HepG2 (cell line): ENCODE results near the gene FAM170B. TPM values are rescaled to one million over a fixed set of nuclear protein-coding genes. Genes with fewer than 3 reads are reported as not detected.

Source experiments
- ATAC-seq: fragments of 200-7000 bp; cut with Tn5 transposase; 3 replicates; pipeline ENCODE4 v1.9.1; 2020; ENCODE audit warnings: mild to moderate bottlenecking, moderate library complexity
- BruUV-seq: library from RNA; stranded (reverse); fragments of 400-500 nt; replicated peaks from 2 replicates; lab custom pipeline; 2021; lab: Mats Ljungman, UMichigan
- CTCF ChIA-PET: fragments of 300-600 bp; formaldehyde crosslinking; extraction: SDS; loops from one replicate; lab custom pipeline; 2021; ENCODE audit warnings: low total read pairs, inconsistent platforms, low intra/inter-chr PET ratio; lab: Yijun Ruan, JAX
- POLR2A ChIA-PET: fragments of 350-600 bp; sonication (Branson Sonifier 250); formaldehyde crosslinking; loops from one replicate; lab custom pipeline; 2020; ENCODE audit warnings: antibody characterized with exemption, inconsistent platforms; lab: Yijun Ruan, JAX
- DNase-seq: peaks from one replicate; pipeline ENCODE4 v3.0.0-alpha.2; 2015; ENCODE audit warnings: low spot score
- FAIRE-seq: peaks from 3 replicates; lab custom pipeline; 2011; peaks lifted over from hg19 to GRCh38; lab: Jason Lieb, UNC
- H2AFZ ChIP-seq: one replicate; pipeline ENCODE4 v1.6.1; 2011; ENCODE audit warnings: low read length, inconsistent platforms
- H3K27ac ChIP-seq: fragments of 300-600 bp; 3 replicates; pipeline ENCODE4 v1.8.0; 2011; ENCODE audit warnings: mixed run types, mild to moderate bottlenecking, mixed read lengths, low read length, inconsistent platforms; ENCODE audit not compliant: insufficient read depth; ENCODE audit errors: extremely low read length
- H3K27me3 ChIP-seq, 2 experiments: fragments of 200-600 bp in 1 of 2; 2 replicates in 1 of 2; 3 replicates in 1 of 2; pipeline versions ENCODE4 v1.6.0 to v1.8.0; 2011; ENCODE audit warnings: low read length in 2 of 2, mild to moderate bottlenecking in 2 of 2, moderate library complexity in 2 of 2, inconsistent platforms in 1 of 2; ENCODE audit not compliant: insufficient read depth in 2 of 2, control insufficient read depth in 1 of 2
- H3K36me3 ChIP-seq, 2 experiments: fragments of 200-600 bp in 1 of 2; replicated peaks in 1 of 2; 2 replicates in 1 of 2; 3 replicates in 1 of 2; pipeline versions ENCODE4 v1.5.1 to v1.8.0; 2011; ENCODE audit warnings: low read length in 2 of 2, inconsistent platforms in 1 of 2; ENCODE audit not compliant: insufficient read depth in 2 of 2, control insufficient read depth in 1 of 2
- H3K4me1 ChIP-seq: 2 replicates; pipeline ENCODE4 v1.5.1; 2012; ENCODE audit warnings: low read length, inconsistent platforms; ENCODE audit not compliant: insufficient read depth
- H3K4me2 ChIP-seq: 2 replicates; pipeline ENCODE4 v1.6.0; 2011; ENCODE audit warnings: low read depth, low read length, inconsistent platforms
- H3K4me3 ChIP-seq, 3 experiments: fragments of 200-600 bp in 1 of 3; sonication (generic), shearing (Covaris generic) in 1 of 3; replicated peaks in 1 of 3; 2 replicates each; pipeline ENCODE4 v1.5.1; 2011 to 2016; ENCODE audit warnings: low read length in 3 of 3, inconsistent platforms in 2 of 3, low read depth in 2 of 3, mild to moderate bottlenecking in 2 of 3, control low read depth in 1 of 3, mixed read lengths in 1 of 3; ENCODE audit not compliant: insufficient read depth in 1 of 3
- H3K79me2 ChIP-seq: one replicate; pipeline ENCODE4 v1.6.1; 2011; ENCODE audit warnings: low read length, inconsistent platforms; ENCODE audit not compliant: insufficient read depth
- H3K9ac ChIP-seq: 2 replicates; pipeline ENCODE4 v1.6.0; 2011; ENCODE audit warnings: mild to moderate bottlenecking, low read depth, low read length, inconsistent platforms; ENCODE audit not compliant: insufficient read depth
- H3K9me3 ChIP-seq: 2 replicates; pipeline ENCODE4 v1.5.1; 2012; ENCODE audit warnings: mild to moderate bottlenecking, low read length
- H4K20me1 ChIP-seq: 2 replicates; pipeline ENCODE4 v1.6.0; 2011; ENCODE audit warnings: inconsistent platforms, mild to moderate bottlenecking, low read length, moderate library complexity; ENCODE audit not compliant: insufficient read depth
- BCL6 ChIP-seq: IDR thresholded peaks from 2 replicates; pipeline ENCODE4 v1.6.1; 2016; ENCODE audit warnings: missing genetic modification reagents, missing compliant biosample characterization
- MAFF ChIP-seq: IDR thresholded peaks from 2 replicates; pipeline ENCODE4 v1.6.1; 2011; ENCODE audit warnings: low read depth, low read length, improper control_type of control experiment
- PHF5A ChIP-seq: IDR thresholded peaks from one replicate; pipeline ENCODE4 v1.6.1; 2018; ENCODE audit warnings: low read depth, missing genetic modification reagents; ENCODE audit not compliant: unreplicated experiment
- PITX1 ChIP-seq: sonication (generic); formaldehyde crosslinking; IDR thresholded peaks from 2 replicates; pipeline ENCODE4 v1.5.1; 2020; ENCODE audit warnings: mild to moderate bottlenecking, missing genetic modification reagents
- STAT5B ChIP-seq: sonication (generic); formaldehyde crosslinking; IDR thresholded peaks from 2 replicates; pipeline ENCODE4 v1.4.0; 2020; ENCODE audit warnings: missing genetic modification reagents
- TCF7L2 ChIP-seq: IDR thresholded peaks from 2 replicates; pipeline ENCODE4 v1.6.1; 2011; ENCODE audit warnings: mild to moderate bottlenecking, low read depth, low read length, moderate library complexity
- ZNF256 ChIP-seq: sonication (generic); formaldehyde crosslinking; conservative IDR thresholded peaks from 2 replicates; pipeline ENCODE4 v1.4.0; 2020; ENCODE audit warnings: missing genetic modification reagents
- ZNF335 ChIP-seq: sonication (generic); formaldehyde crosslinking; IDR thresholded peaks from 2 replicates; pipeline ENCODE4 v1.4.0; 2020; ENCODE audit warnings: missing genetic modification reagents
- ZNF577 ChIP-seq: sonication (generic); formaldehyde crosslinking; IDR thresholded peaks from 2 replicates; pipeline ENCODE4 v1.4.0; 2020; ENCODE audit warnings: mild to moderate bottlenecking, low read depth, missing genetic modification reagents, borderline replicate concordance
- ZNF780A ChIP-seq: sonication (generic); formaldehyde crosslinking; IDR thresholded peaks from 2 replicates; pipeline ENCODE4 v1.8.0; 2022; ENCODE audit warnings: mild to moderate bottlenecking, missing genetic modification reagents, moderate library complexity
- ZNF879 ChIP-seq: sonication (generic); formaldehyde crosslinking; IDR thresholded peaks from 2 replicates; pipeline ENCODE4 v1.8.1; 2023; ENCODE audit warnings: missing genetic modification reagents
- WGBS: methylation state at CpG from one replicate; pipeline ENCODE4 v1.1.6; 2017; ENCODE audit warnings: low lambda C conversion rate; 5-methylcytosine and 5-hydroxymethylcytosine counted together
- in situ Hi-C: cut with HindIII; loops from 2 replicates; pipeline ENCODE4 v1.10.0; 2017; ENCODE audit warnings: low pct_unique_long_range_greater_than_20kb; ENCODE audit not compliant: extremely low pct_ligation_motif_present
- intact Hi-C: fragments of 100-400 bp; cut with micrococcal nuclease; formaldehyde crosslinking; loops from one replicate; pipeline ENCODE4 v1.10.0; 2022; ENCODE audit not compliant: unreplicated experiment
- polyA plus RNA-seq, 8 experiments: library from polyadenylated mRNA; depleted of rRNA in 3 of 8; stranded (reverse) in 7 of 8; unstranded in 1 of 8; fragments of >200 nt; fragmentation: Illumina TruSeq in 4 of 8; extraction: Trizol in 4 of 8; gene quantifications; 2 replicates each; pipeline versions ENCODE4 v1.2.1 to v1.2.3, GENCODE V29; 2011 to 2016; ENCODE audit warnings: low read depth in 4 of 8, missing spikeins in 1 of 8, mixed read lengths in 1 of 8; ENCODE audit not compliant: insufficient read depth in 1 of 8
- total RNA-seq, 5 experiments: library from RNA; depleted of rRNA; stranded (reverse); fragments of >200 nt; fragmentation: Illumina TruSeq; extraction: Trizol; gene quantifications; 2 replicates each; pipeline ENCODE4 v1.2.3, GENCODE V29; 2016; ENCODE audit warnings: low read depth in 1 of 5
- TF ChIP-seq, protein P1 (sequence below): sonication (generic); formaldehyde crosslinking; IDR thresholded peaks from 2 replicates; pipeline ENCODE4 v1.4.0; 2020; ENCODE audit warnings: mild to moderate bottlenecking, missing genetic modification reagents
- TF ChIP-seq, protein P2 (sequence below): sonication (generic); formaldehyde crosslinking; IDR thresholded peaks from 2 replicates; pipeline ENCODE4 v1.4.0; 2020; ENCODE audit warnings: missing genetic modification reagents
- TF ChIP-seq, protein P3 (sequence below): sonication (generic); formaldehyde crosslinking; IDR thresholded peaks from 2 replicates; pipeline ENCODE4 v1.4.0; 2020; ENCODE audit warnings: missing genetic modification reagents, mild to moderate bottlenecking, borderline replicate concordance

The FAM170B gene
- total and polyA plus RNA-seq, 2 of the 13 experiments (the other 11 are each of a cell fraction or from before 2014, with no cell fraction given), result not detected

DNA sequence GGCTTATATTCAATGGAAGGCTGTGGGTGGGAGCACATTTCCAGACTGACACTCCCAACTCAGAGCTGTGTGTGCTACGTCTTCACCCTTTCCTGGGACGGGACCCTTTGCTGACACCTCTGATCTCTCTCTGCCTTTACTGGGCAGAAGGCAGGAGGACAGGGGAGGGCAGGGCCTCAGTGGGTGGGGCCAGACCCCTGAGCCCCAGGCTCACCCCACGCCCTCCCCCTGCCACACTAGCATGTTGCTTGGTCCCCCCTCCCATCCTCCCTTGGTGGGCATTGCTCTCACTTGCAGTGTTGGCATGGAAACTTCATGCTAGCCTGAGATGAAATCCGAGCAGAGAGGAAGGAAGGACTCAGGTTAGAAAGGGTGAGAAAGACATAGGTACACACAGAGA lies 36.0 kb upstream of the FAM170B start:
- POLR2A ChIA-PET, result no interaction called here
- Histone ChIP-seq H3K79me2 (no peaks in the 10 kb centered on the region), H3K4me3 (no peak overlapping the region), H2AFZ (no peak overlapping the region), H4K20me1 (no peaks in the 10 kb centered on the region), H3K4me1 (no peaks in the 10 kb centered on the region), H3K27me3 (peaks cover 2 to 6% of the 10 kb centered on the region in 2 experiments; a peak in 3 of 5 replicates), H3K9ac (no peak overlapping the region), H3K4me2 (no peak overlapping the region), H3K27ac (no peak overlapping the region), H3K9me3 (no peaks in the 10 kb centered on the region), H3K36me3 (no peaks in the 10 kb centered on the region)
- no peak for FAIRE-seq
- WGBS, result 3% methylated on average over 3 of the region's 4 CpGs
- no peak for DNase-seq
- TF ChIP-seq, protein P1, sequence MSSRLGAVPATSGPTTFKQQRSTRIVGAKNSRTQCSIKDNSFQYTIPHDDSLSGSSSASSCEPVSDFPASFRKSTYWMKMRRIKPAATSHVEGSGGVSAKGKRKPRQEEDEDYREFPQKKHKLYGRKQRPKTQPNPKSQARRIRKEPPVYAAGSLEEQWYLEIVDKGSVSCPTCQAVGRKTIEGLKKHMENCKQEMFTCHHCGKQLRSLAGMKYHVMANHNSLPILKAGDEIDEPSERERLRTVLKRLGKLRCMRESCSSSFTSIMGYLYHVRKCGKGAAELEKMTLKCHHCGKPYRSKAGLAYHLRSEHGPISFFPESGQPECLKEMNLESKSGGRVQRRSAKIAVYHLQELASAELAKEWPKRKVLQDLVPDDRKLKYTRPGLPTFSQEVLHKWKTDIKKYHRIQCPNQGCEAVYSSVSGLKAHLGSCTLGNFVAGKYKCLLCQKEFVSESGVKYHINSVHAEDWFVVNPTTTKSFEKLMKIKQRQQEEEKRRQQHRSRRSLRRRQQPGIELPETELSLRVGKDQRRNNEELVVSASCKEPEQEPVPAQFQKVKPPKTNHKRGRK, result no peak
- TF ChIP-seq PITX1 (CRISPR knock-in tag), result no peak
- TF ChIP-seq BCL6 (CRISPR knock-in tag), result no peak
- TF ChIP-seq ZNF335 (CRISPR knock-in tag), result no peak
- TF ChIP-seq ZNF577 (CRISPR knock-in tag), result no peak
- TF ChIP-seq PHF5A (CRISPR knock-in tag), result no peak
- no peak for TF ChIP-seq ZNF879 (CRISPR knock-in tag)
- TF ChIP-seq, protein P2, sequence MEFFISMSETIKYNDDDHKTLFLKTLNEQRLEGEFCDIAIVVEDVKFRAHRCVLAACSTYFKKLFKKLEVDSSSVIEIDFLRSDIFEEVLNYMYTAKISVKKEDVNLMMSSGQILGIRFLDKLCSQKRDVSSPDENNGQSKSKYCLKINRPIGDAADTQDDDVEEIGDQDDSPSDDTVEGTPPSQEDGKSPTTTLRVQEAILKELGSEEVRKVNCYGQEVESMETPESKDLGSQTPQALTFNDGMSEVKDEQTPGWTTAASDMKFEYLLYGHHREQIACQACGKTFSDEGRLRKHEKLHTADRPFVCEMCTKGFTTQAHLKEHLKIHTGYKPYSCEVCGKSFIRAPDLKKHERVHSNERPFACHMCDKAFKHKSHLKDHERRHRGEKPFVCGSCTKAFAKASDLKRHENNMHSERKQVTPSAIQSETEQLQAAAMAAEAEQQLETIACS, result no peak
- no peak for TF ChIP-seq ZNF256 (CRISPR knock-in tag)
- no peak for TF ChIP-seq ZNF780A (CRISPR knock-in tag)
- TF ChIP-seq TCF7L2, result no peak
- TF ChIP-seq STAT5B (CRISPR knock-in tag), result no peak
- TF ChIP-seq, protein P3, sequence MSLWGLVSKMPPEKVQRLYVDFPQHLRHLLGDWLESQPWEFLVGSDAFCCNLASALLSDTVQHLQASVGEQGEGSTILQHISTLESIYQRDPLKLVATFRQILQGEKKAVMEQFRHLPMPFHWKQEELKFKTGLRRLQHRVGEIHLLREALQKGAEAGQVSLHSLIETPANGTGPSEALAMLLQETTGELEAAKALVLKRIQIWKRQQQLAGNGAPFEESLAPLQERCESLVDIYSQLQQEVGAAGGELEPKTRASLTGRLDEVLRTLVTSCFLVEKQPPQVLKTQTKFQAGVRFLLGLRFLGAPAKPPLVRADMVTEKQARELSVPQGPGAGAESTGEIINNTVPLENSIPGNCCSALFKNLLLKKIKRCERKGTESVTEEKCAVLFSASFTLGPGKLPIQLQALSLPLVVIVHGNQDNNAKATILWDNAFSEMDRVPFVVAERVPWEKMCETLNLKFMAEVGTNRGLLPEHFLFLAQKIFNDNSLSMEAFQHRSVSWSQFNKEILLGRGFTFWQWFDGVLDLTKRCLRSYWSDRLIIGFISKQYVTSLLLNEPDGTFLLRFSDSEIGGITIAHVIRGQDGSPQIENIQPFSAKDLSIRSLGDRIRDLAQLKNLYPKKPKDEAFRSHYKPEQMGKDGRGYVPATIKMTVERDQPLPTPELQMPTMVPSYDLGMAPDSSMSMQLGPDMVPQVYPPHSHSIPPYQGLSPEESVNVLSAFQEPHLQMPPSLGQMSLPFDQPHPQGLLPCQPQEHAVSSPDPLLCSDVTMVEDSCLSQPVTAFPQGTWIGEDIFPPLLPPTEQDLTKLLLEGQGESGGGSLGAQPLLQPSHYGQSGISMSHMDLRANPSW (CRISPR knock-in tag), result no peak
- TF ChIP-seq MAFF, result no peak
- CTCF ChIA-PET, result no interaction called here
- intact Hi-C loops (no loop called here), in situ Hi-C loops (loop anchor here (5.0 to 10.0 kb wide), 3 partner anchors 192 to 515 kb away; no protein-coding TSS in a partner anchor)
- BruUV-seq, result no TSS peak
- ATAC-seq, result no peak
